T-helper 1 cell (primary cell): ENCODE measurements around the gene PCSK2.

Experiments used
- DNase-seq, 5 donors: peaks; one replicate each; pipeline ENCODE4 v3.0.0-alpha.2; 2012 to 2020

PCSK2 gene

DNA sequence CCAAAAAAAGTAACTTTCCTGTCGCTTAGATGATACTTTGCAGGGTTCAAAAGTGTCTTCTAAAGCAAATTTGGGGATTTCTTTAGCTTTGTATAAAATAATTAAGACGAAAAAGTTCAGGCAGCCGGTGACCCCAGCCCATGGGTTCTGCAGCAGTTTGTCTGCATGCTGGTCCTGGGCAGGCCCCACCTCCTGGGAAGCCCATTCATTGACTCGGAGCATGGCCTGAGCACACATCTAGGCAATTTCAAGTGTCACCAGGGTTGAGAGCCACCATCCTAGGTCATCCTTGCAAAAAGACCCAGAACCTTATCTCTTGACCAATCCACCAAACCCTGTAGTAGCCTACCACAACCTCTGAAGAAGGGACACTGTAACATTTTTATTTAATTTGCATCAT is 283.7 kb downstream of the PCSK2 start:
- DNase-seq: no peak

DNA sequence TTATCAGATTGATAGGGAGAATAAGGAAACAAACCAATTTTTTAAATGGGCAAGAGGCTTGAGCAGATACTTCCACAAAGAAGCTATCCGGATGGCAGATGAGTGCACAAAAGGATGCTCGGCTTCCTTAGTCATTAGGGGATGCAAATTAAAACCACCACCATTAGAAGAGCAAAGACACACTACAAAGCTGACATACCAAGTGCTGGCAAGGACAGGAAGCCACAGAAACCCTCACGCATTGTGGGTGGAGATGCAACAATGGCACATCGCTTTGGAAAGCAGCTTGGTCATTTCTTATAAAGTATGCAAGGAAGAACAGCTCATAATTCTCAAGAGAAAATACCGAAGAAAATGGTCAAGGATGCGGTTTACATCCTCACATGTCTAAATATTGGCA is 284.6 kb downstream of the PCSK2 start:
- DNase-seq: peak in 1 of 5 donors; percentile 53

DNA sequence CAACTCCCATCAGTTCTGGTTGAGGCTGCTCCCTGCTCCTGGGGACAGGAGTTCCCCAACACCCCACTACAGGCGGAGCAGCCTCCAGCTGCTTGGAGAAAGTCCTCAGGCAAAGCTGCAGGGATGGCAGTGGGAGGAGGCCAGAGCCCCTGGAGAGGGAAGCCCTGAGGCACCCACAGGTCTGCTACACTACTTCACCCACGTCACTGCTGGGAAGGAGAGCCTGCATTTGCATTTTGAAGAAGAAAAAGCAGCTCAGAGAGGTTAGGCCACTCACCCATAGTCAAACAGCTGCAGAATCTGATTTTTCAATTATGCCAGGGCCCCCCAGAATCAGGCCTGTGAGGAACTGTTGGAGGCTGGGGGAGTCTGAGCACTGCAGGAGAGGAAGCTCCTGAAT is 287.1 kb downstream of the PCSK2 start:
- DNase-seq: no peak

GRCh38 chr20:17515053-17515452 is 288.2 kb downstream of the PCSK2 start:
- no peak for DNase-seq

- DNase-seq: no peak
Measured at GRCh38 chr20:17518339-17519052, 291.7 kb downstream of the PCSK2 start.

DNA sequence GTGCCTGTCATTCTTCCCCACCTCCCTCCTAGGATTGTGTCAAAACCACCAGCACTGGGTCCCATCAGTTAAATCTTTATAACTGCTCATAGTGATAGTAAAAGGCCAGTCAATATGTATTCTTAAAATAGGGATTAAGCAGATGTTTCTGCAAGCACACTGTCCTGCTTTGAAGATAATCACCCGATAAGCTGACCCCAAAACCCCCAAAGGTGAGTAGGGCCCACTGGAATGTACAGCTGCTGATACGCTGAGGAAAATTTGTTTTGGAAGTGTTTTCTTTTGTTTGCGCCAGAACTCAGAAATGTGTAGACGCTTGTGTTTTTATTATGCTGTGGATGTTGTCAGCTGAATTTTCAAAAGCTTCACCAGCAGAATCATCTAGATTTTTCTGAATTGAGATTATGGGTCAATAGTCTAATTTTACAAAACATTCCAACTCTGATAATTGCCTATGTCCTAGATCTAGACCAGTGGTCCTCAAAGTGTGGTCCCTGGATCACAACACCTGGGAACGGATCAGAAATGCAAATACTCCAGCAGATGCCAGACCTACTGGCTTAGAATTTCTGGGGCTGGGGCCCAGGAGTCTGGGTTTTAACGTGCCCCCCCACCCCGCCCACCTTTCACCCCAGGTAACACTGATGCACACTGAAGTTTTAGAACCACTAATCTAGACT is 292.9 kb downstream of the PCSK2 start:
- DNase-seq: no peak

DNA sequence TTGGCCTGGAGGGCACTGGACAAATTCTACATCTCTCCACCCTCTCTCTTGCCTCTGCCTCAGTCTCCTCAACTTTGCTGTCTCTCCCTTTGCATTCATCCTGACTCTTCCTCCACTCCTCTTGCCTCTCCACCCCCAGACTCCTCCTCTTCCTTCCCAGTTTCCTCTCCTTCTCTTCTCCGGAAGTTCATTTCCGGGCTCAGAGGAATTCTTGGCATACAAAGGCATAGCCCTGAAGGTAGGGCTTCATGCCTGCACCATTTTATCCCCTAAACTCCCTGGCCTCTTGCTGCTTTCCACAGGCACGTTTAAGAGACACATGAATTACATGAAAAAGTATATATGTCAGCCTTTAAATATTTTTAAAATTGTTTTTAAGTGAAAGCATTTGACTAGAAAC is 293.7 kb downstream of the PCSK2 start:
- DNase-seq: no peak

DNA sequence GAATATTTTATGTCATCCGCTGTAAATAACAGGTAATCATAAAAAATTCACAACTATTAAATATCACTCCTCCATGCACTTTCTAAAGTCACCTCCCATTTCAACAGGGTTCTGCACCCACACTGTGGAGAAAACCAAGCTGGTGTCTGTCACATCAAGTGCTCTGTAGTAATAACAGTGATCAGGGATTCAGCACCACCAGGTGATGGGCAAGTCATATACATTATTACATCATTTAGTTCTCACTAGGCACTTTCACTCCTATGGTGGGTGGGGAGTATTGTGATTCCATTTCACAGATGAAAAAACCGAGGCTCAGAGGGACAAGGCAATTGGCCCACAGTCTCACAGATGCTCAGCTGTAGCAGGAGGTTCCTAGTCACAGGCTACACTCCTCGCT is 295.7 kb downstream of the PCSK2 start:
- DNase-seq: no peak

GRCh38 chr20:17523326-17523725 is 296.5 kb downstream of the PCSK2 start:
- no peak for DNase-seq

DNA sequence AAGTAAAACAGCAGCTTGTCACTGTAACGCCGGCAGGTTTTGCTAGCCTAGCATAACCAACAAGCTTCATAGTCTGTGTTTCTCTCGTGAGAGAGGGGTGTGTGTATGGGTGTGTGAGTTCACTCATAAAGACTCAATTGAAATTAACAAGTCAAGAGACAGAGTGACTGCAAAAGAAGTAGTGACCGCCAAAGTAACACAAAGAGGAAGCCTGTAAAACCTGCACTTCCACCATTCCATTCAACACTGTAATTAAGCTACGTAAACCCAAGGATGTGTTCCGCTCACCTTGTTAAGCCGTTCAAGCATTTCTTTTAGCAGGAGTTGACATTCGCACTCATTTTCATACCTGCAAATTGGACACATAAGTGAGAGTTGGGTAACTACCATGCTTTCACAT is 297.7 kb downstream of the PCSK2 start:
- no peak for DNase-seq

DNA sequence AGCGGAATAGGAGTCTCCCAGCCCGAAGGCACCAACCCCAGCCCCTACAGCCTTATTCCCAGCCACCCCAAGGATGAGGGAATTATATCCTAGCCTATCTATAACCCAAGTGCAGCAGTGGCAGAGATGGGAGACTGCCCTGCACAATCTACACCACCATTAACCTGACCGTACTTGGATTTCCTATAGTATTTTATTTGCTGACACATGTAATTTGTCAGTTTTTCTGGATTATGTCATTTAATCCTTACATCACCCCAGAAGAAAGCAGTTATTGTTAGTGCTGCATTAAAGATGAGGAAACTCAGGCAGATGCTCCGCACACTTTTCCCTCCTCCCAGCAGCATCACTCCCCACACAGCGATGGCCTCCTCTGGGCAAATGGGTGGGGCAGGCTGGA is 298.3 kb downstream of the PCSK2 start:
- DNase-seq: no peak

DNA sequence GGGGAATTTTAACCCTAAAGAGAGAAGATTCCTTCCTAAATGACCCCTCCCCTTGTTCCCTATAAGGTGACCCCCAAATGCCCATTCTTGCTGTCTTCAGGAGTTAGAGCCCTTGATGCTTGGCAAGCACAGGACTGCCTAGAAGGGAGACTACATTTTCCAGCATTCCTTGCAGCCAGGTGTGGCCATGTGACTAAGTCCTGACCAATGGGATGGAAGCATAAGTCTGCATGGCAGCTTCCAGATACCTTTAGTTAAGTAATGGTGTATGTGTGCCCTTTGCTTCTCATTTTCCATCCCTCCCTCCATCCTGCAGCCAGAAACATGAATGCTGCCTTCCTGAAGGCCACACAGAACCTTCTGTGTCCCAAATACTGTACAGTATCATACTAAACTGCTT is 298.8 kb downstream of the PCSK2 start:
- peak in 2 of 5 donors; percentile 6 to 32 for DNase-seq

DNA sequence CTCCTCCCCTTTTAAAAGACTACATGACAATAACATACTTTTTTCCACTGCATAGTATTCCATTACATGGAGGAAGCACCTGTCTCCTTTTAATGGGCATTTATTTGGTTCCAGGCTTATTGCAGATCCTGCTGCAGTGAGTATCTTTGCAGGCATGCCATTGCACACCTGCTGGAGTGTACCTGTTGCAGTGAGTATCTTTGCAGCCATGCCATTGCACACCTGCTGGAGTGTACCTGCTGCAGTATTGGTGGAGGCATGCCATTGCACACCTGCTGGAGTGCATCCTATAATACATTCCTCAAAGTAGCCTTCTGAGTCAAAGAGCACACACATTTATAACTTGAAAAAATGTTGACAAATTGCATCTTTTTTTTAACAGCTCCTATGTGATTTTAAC is 302.7 kb downstream of the PCSK2 start:
- no peak for DNase-seq

GRCh38 chr20:17530153-17530552 is 303.3 kb downstream of the PCSK2 start:
- DNase-seq: no peak

GRCh38 chr20:17530716-17531664 is 304.1 kb downstream of the PCSK2 start, which contains the start of gene BFSP1:
TSS of gene BFSP1 (minus strand) at chr20:17531379. CDS start at chr20:17531329, 50 bp downstream.
- peak in 3 of 5 donors; percentile 11 to 68 (median 15) for DNase-seq

- no peak for DNase-seq
Measured at GRCh38 chr20:17531665-17532025, 304.8 kb downstream of the PCSK2 start.

- DNase-seq: peak in 1 of 5 donors; percentile 52
Measured at GRCh38 chr20:17533396-17533795, 306.6 kb downstream of the PCSK2 start.

DNA sequence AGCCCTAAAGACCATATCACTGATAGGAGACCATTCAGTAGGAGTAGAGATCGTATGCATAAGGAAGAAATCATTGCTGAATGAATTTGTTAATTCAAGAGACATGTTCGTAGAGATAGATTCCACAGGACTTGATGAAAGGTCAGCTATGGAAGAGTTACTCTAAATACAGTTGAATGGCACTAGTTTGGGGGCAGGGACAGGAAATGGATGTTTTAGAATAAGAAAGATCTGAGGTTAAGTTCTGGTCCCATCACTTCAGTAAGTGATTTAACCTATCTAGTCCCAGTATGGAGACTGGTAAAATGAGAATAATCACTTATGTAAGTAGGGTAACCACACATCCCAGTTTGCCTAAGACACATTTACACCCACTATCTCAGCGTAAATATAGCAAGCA is 307.2 kb downstream of the PCSK2 start:
- DNase-seq: no peak
